ENCODE measurements around the gene MYL5. TPM values are rescaled to one million over a fixed set of nuclear protein-coding genes. Genes with fewer than 3 reads are reported as not detected.

Gene MYL5
- total RNA-seq, 4 donors from 2014 or later = 82.8 to 135 (median 95.2) TPM

- Histone ChIP-seq H3K4me1 (peaks cover 0 to 36% (median 13%) of the 10 kb centered on the region in 4 donors), H3K27ac (no peak overlapping the region), H3K4me3 (no peak overlapping the region), H3K27me3 (no peaks in the 10 kb centered on the region), H3K9me3 (no peaks in the 10 kb centered on the region), H3K36me3 (peaks cover 0 to 9% (median 0%) of the 10 kb centered on the region in 3 donors)
- TF ChIP-seq POLR2A (IDR thresholded peaks at IDR 0.05) (no peak), CTCF (IDR thresholded peaks at IDR 0.05) (no peak)
- no peak for DNase-seq
Measured at GRCh38 chr4:710916-711315, 36.6 kb downstream of the MYL5 start.

GRCh38 chr4:712093-712492, 37.8 kb downstream of the MYL5 start:
- peaks cover 0 to 26% (median 8%) of the 10 kb centered on the region in 4 donors for H3K4me1 ChIP-seq
- H3K36me3 ChIP-seq = peaks cover 0 to 9% (median 0%) of the 10 kb centered on the region in 3 donors
- no peak for DNase-seq
- H3K27me3 ChIP-seq = no peaks in the 10 kb centered on the region
- H3K4me3 ChIP-seq = no peak overlapping the region
- no peak for TF ChIP-seq POLR2A (IDR thresholded peaks at IDR 0.05)
- no peak for TF ChIP-seq CTCF (IDR thresholded peaks at IDR 0.05)
- H3K9me3 ChIP-seq = no peaks in the 10 kb centered on the region
- H3K27ac ChIP-seq = no peak overlapping the region

GRCh38 chr4:712916-713632, 38.7 kb downstream of the MYL5 start:
- H3K27ac ChIP-seq = no peak overlapping the region
- no peaks in the 10 kb centered on the region for H3K9me3 ChIP-seq
- H3K4me1 ChIP-seq = peaks cover 0 to 26% (median 2%) of the 10 kb centered on the region in 4 donors
- H3K4me3 ChIP-seq = no peak overlapping the region
- H3K27me3 ChIP-seq = no peaks in the 10 kb centered on the region
- DNase-seq = no peak
- TF ChIP-seq CTCF (IDR thresholded peaks at IDR 0.05) (no peak), POLR2A (IDR thresholded peaks at IDR 0.05) (no peak)
- H3K36me3 ChIP-seq = peaks cover 0 to 9% (median 0%) of the 10 kb centered on the region in 3 donors

GRCh38 chr4:714087-714486, 39.7 kb downstream of the MYL5 start:
- Histone ChIP-seq H3K4me1 (peaks cover 0 to 17% (median 0%) of the 10 kb centered on the region in 4 donors), H3K27ac (no peak overlapping the region), H3K36me3 (peaks cover 0 to 9% (median 0%) of the 10 kb centered on the region in 3 donors), H3K27me3 (no peaks in the 10 kb centered on the region), H3K4me3 (no peak overlapping the region), H3K9me3 (no peaks in the 10 kb centered on the region)
- no peak for DNase-seq
- TF ChIP-seq POLR2A (IDR thresholded peaks at IDR 0.05) = no peak
- no peak for TF ChIP-seq CTCF (IDR thresholded peaks at IDR 0.05)

- no peaks in the 10 kb centered on the region for H3K27me3 ChIP-seq
- no peaks in the 10 kb centered on the region for H3K9me3 ChIP-seq
- no peak overlapping the region for H3K27ac ChIP-seq
- DNase-seq = no peak
- peaks cover 0 to 34% (median 0%) of the 10 kb centered on the region in 4 donors for H3K4me1 ChIP-seq
- H3K36me3 ChIP-seq = peaks cover 0 to 20% (median 0%) of the 10 kb centered on the region in 3 donors
- no peak overlapping the region for H3K4me3 ChIP-seq
- TF ChIP-seq CTCF (IDR thresholded peaks at IDR 0.05) (no peak), POLR2A (IDR thresholded peaks at IDR 0.05) (no peak)
Measured at GRCh38 chr4:717601-718320, 43.4 kb downstream of the MYL5 start.
